Hepatocyte (in vitro differentiated cells): ENCODE data around the gene HPCAL1.

Source experiments
- EZH2 ChIP-seq: fragments of 200-600 bp; sonication (generic); IDR thresholded peaks from 2 replicates; pipeline ENCODE4 v1.6.1; 2016; ENCODE audit warnings: antibody characterized with exemption, mild to moderate bottlenecking, borderline replicate concordance
- EZH2phosphoT487 ChIP-seq: fragments of 200-600 bp; sonication (generic); IDR thresholded peaks from one replicate; pipeline ENCODE4 v1.6.1; 2018; ENCODE audit warnings: antibody characterized with exemption, mild to moderate bottlenecking, low read depth, moderate library complexity; ENCODE audit not compliant: unreplicated experiment, severe bottlenecking
- TF ChIP-seq, protein P1 (sequence below): fragments of 200-600 bp; sonication (generic); IDR thresholded peaks from 2 replicates; pipeline ENCODE4 v1.5.1; 2016; ENCODE audit warnings: antibody characterized with exemption, mild to moderate bottlenecking; ENCODE audit not compliant: poor library complexity

DNA sequence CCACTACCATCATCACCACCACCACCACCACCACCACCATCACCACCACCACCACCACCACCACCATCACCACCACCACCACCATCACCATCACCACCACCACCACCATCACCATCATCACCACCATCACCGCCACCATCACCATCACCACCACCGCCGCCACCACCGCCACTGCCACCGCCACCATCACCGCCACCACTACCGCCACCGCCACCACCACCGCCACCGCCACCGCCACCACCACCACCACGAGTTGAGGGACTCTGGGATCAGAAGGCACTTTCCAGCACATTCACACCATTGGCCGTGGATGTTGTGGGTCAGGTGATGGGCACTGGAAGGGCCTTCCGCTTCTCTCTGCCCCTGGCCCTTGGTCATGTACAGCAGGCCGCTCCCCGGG lies 96.7 kb downstream of the HPCAL1 start:
- TF ChIP-seq EZH2, result no peak
- TF ChIP-seq, protein P1, sequence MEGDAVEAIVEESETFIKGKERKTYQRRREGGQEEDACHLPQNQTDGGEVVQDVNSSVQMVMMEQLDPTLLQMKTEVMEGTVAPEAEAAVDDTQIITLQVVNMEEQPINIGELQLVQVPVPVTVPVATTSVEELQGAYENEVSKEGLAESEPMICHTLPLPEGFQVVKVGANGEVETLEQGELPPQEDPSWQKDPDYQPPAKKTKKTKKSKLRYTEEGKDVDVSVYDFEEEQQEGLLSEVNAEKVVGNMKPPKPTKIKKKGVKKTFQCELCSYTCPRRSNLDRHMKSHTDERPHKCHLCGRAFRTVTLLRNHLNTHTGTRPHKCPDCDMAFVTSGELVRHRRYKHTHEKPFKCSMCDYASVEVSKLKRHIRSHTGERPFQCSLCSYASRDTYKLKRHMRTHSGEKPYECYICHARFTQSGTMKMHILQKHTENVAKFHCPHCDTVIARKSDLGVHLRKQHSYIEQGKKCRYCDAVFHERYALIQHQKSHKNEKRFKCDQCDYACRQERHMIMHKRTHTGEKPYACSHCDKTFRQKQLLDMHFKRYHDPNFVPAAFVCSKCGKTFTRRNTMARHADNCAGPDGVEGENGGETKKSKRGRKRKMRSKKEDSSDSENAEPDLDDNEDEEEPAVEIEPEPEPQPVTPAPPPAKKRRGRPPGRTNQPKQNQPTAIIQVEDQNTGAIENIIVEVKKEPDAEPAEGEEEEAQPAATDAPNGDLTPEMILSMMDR, result no peak
- no peak for TF ChIP-seq EZH2phosphoT487
